SW480 (cell line): ENCODE data around the gene COMMD4.

ENCODE experiments used
- DNase-seq: peaks from one replicate; pipeline ENCODE4 v3.0.0-alpha.2; 2016; ENCODE audit warnings: low spot score

Gene COMMD4

DNA sequence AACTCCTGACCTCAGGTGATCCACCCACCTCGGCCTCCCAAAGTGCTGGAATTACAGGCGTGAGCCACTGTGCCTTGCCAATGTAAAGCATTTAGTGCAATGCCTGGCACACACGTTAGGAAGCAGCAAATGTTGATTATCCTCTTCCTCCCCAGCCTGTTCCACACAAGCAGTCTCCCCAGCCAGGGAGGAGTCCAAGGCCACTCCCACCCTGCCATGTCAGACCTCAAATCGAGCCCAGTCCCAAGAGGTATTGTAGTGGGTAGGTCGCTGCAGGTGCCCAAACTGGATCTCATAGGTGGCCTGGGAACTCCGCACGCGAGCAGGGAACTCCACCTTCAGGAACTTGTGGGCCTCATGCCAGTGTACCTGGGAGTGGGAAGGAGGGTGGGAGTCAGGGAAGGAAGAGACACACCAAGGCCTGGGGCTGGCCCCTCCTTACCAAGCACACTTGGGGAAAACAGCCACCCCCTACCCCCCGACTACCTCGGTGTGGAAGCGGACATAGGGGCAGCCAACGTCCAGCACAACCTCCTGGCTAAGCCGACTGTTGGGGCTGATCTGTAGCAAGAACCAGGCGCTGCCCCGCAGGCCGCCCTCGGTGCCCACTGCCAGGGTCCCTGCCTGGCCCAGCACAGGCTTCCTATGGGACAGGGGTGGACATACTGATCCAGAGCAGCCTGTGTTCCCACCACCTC lies 22.3 kb downstream of the COMMD4 start:
- DNase-seq = no peak

DNA sequence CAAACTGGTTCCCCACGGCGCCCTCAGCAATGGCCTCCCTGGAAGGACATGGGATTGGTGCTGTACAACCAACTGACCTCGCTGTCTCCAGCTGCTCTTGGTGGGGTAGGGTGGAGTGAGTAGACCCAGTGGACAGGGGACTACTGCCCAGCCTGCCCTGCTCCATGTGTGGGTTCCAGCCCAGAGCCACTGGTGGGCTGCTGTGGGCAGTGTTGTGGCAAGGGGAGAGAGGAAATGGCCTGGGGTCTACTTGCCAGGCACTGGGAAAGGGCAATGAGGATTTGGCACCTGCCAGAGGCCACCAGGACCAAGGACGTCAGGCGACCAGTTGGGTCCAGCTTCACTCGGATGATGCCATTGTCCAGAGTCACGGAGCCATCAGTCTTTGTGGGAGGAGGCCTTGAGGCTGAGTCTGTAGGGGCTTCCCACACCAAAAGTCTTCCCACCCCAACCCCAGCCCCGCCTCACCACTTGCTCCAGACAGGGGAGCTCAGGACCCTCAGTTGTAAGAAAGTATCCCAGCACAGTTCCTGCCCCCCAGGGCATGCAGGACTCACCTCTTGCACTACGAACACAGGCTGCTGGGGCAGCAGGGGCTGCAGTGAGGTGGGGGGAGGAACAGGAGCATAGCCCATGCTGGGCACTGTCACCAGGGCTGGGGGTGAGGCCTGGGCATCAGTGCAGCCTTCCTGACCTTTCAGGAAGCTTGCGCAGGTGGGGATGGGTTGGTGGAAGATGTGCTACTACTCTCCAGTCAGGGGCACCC lies 23.1 kb downstream of the COMMD4 start:
- DNase-seq = no peak

DNA sequence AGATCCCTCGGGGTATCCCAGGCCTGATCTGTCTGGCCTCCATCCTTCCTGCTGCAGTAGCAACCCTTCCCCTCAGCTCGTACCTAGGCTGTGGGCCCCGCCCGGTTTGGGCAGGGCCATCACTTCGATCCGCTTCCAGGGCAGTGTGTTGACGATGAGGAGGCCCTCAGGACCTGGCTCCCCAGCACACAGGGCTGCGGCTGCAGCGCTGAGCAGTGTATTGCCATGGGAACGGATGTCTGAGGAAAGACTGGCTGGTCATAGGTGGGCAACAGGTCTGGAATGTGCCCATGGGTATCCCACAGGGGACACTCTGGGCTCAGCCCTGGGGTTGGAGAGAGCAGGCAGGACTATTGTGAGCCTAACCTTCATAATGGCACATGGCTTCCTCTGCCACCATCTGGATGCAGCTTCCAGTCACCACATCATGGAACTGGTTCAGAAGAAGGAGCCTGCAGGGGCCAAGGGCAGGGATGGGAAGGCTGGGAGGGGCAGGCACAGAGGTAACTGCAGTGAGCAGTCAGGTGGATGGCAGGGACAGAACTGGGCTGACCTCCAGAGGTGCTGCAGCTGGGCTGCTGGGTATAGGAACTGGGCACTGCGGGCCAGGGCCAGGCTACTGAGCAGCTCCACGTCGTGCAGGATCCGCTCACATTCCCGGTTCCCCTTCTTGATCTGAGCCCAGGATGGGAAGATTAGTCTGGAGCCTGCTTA lies 23.8 kb downstream of the COMMD4 start:
- DNase-seq = no peak

DNA sequence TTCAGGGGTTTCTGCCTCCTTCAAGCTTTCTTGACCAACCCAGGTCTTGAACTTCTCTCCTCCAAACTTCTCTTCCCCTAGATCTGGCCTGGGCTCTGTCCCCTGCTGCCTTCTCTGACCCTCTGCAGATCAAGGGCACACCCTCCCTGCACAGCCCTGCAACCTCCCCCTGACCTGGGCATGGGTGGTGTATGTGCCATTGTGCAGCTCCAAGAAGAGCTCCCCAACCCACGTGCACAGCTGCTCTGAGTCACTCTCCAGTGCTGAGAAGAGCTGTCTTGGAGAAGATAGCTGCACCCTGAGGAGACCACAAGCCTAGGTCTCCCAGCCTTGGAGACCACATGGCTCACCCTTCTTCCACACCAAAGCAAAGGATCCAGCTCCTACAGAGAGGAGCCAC lies 24.5 kb downstream of the COMMD4 start:
- no peak for DNase-seq

DNA sequence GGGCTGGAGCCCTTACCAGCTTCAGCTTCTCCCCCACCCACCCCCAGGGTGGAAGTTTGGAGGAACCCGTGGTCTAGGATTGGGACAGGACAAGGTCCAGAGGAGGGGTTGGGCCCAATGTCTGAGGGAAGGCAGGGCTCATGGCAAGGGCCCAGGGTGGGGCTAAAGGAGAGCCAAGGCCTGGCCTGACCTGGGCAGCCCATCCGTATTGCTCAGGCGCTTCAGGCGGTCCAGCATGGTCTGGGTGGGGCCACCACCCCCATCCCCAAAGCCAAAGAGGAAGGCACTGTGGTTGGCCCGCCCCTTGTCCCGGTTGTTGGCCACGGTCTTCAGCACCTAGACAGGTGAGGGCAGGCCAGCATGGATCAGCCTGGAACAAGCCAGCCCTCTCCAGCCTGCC lies 25.0 kb downstream of the COMMD4 start:
- DNase-seq = no peak

DNA sequence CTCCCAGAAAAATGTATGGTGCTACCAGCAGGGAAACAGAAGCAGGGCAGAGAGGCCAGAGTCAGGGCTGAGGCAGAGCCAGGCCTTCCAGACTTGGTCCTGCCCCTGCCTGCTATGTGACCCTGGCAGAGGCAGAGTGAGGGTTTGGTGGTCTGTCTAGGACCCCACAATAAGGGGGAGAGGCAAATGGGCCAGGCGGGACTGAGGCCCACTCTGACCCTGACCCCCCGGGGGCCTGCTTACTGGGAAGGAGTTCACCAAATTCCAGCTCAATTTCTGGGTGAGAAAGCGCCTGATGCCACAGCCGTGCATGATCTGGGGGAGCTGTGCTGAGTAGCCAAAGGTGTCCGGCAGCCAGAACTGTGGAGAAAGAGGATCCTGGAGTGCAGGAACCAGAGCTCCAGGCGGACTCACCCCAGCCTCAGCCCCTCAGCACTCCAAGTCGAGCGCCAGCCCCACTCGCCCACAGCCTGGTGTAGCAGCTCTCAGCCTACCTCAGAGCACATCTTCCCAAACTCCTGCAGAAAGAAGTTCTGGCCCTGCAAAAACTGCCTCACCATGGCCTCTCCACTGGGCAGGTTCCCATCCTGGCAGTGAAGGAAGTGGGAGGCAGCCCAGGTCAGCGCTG lies 25.6 kb downstream of the COMMD4 start:
- DNase-seq = no peak

- no peak for DNase-seq
Measured at GRCh38 chr15:75361989-75362641, 26.3 kb downstream of the COMMD4 start.

- DNase-seq = no peak
Measured at GRCh38 chr15:75362642-75363249, 26.9 kb downstream of the COMMD4 start.

GRCh38 chr15:75363786-75364185 lies 27.9 kb downstream of the COMMD4 start:
- DNase-seq = no peak

GRCh38 chr15:75364881-75365280 lies 29.0 kb downstream of the COMMD4 start:
- DNase-seq = no peak

- no peak for DNase-seq
Measured at GRCh38 chr15:75366163-75366562, 30.3 kb downstream of the COMMD4 start.

GRCh38 chr15:75367006-75367405 lies 31.1 kb downstream of the COMMD4 start:
- no peak for DNase-seq

DNA sequence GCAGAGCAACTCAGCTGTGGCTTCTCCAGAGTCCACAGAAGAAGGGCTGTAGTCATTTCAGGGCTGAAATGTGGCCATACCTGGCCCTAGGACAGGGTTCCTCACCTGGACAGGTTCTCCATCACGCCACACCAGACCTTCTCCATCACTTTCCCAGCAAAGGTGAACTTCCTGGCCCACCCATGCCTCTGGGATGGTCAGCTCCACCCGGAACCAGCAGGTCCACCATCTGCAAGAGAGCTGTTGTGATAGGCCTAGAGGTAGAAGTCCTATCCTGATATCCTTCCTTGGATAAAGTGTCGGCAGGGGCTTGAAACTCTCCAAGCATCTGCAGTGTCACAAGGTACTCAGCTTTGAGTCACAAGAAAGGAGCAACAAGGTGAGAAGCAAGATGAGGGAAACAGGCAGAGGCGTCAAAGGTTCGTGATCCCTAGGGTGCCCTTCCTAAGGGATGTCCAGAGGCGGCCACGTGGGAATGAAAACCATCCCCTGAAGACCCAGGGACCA lies 31.6 kb downstream of the COMMD4 start:
- no peak for DNase-seq

DNA sequence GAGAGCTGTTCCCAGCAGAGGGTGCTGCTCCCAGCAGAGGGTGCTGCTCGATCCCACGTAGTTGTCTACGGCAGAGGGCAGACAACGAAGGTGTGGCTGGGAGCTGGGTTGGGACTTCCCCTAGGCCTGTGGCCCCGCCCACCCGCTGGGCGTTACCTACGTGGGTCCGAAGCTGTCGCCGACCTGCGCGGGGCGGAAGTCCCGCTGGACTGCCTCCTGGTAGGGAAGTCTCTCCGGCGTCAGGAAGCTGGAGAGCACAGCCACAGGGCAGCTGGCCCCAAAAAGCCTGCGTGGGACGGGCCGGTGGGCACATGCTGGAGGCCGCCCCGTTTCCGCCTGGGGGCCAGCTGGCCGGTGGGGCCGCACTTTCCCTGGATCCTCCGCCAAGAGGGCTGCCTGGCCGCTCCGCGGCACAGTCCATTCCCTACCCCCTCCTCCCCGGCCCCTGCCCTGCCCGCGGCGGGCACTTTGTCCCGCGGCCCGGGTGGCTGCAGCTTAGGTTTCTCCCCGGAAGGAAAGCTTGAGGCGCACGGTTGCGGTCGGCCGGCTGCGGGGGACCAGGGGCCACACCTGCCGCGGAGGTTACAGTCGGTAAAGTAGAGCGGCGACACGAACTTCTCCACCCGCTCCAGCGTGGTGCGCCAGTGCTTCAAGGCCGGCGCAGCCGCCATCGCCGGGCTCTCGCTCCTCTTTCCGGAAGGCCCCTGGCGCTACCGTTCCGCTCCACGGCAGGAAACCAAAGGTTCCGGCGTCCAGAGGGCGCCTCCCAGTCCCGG lies 32.2 kb downstream of the COMMD4 start, which contains the start of gene MAN2C1:
Gene MAN2C1, minus strand, starts transcription at position 695 of the 776 bp plus-strand sequence. Its CDS starts 24 bp downstream, at position 671.
- DNase-seq = peak; percentile 98

DNA sequence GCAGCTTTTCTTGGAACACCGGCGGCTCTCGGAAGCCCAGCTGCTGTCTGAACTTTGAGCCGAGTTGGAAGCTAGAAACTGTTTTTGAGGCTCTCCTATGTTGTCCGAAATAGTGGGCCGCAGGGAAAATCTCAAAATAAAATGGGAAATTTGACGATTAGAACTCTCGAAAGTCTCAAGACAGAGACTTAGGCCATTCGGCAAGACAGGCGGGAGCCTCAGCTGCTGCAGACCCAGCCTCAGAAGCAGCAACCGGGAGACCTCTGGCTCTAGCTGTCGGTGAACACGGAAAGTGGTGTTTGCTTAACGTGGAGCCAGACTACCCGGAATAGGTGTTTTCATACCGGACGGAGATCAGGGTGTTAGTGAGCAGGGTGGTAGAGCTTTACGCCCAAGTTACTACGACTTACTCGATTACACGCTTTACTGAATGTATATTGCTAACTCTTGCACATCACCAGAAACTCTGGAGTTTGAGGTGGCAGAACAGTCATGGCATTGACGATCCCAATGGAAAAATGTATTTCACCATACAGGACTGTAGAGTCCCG lies 32.9 kb downstream of the COMMD4 start:
- peak; percentile 26 for DNase-seq

DNA sequence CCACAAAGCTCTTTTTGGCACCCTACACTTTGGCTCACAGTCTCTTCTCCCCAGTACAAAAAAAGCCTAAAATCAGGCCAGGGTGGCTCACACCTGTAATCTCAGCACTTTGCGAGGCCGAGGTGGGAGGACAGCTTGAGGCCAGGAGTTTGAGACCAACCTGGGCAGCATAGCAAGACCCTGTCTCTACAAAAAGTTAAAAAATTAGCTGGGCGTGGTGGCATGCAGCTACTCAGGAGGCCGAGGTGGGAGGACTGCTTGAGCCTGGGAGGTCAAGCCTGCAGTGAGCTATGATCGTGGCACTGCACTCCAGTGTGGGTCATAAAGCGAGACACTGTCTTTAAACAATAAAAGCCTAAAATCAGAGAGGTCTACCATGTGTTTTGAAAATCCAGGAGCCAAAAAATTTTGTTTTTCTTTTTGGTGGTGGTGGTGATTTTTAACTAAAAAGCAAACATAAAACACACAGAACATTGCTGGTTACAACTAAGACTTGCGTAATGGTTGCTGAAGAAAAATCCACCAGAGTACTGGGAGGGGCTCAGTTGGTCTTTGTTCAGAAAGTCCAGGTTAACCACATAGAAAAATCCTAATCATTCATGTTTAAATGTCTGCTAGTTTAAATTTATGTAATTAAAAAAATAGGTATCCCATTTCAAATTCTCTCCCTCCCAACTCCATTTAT lies 34.2 kb downstream of the COMMD4 start:
- DNase-seq = no peak

DNA sequence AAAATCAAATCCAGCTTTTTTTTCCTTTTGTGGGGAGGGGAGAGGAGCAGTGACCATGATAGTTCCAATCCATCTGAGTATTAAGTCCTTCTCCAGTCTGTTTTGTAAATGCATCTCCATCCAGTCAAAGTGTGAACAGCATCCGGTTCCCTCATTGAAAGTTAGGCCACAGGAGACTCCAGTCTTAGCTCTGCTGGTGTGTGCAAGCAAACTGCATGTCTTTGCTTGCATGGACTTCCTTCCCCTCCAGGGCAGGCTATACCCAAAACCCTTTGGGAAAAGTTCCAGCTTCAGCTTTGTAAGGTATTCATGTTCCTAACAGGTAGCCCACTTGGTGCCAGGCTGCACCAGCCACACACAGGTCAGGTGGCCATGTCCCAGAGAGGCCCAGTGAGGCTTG lies 35.6 kb downstream of the COMMD4 start:
- DNase-seq = no peak

GRCh38 chr15:75371901-75372688 lies 36.2 kb downstream of the COMMD4 start:
- DNase-seq = no peak

DNA sequence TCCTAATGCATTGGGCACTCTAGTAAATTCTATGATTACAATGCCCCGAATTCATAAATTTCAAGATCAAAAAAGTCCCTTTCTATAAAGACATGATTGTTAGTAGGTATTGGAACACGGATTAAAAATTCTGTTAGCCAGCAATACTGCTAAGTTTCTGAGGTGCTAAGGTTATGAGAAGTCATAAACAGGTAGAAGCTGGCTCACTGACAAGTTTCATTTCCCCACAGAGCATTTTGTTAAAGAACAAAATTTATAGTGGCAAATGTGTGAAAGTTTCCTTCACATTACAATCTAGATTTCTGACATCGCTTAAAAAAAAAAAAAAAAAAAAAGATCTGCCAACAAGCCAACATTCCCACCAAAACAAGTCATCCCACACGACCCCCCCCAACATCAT lies 44.9 kb downstream of the COMMD4 start:
- DNase-seq = no peak
